HepG2 (cell line): Measurements from ENCODE around the gene NELFB. TPM values are rescaled to one million over a fixed set of nuclear protein-coding genes. Genes with fewer than 3 reads are reported as not detected.

Experiments used
- ATAC-seq: fragments of 200-7000 bp; cut with Tn5 transposase; 3 replicates; pipeline ENCODE4 v1.9.1; 2020; ENCODE audit warnings: mild to moderate bottlenecking, moderate library complexity
- BruUV-seq: library from RNA; stranded (reverse); fragments of 400-500 nt; replicated peaks from 2 replicates; lab custom pipeline; 2021; lab: Mats Ljungman, UMichigan
- CTCF ChIA-PET: fragments of 300-600 bp; formaldehyde crosslinking; extraction: SDS; loops from one replicate; lab custom pipeline; 2021; ENCODE audit warnings: low total read pairs, inconsistent platforms, low intra/inter-chr PET ratio; lab: Yijun Ruan, JAX
- POLR2A ChIA-PET: fragments of 350-600 bp; sonication (Branson Sonifier 250); formaldehyde crosslinking; loops from one replicate; lab custom pipeline; 2020; ENCODE audit warnings: antibody characterized with exemption, inconsistent platforms; lab: Yijun Ruan, JAX
- DNase-seq: peaks from one replicate; pipeline ENCODE4 v3.0.0-alpha.2; 2015; ENCODE audit warnings: low spot score
- FAIRE-seq: peaks from 3 replicates; lab custom pipeline; 2011; peaks lifted over from hg19 to GRCh38; lab: Jason Lieb, UNC
- H2AFZ ChIP-seq: one replicate; pipeline ENCODE4 v1.6.1; 2011; ENCODE audit warnings: low read length, inconsistent platforms
- H3K27ac ChIP-seq: fragments of 300-600 bp; 3 replicates; pipeline ENCODE4 v1.8.0; 2011; ENCODE audit warnings: mixed run types, mild to moderate bottlenecking, mixed read lengths, low read length, inconsistent platforms; ENCODE audit not compliant: insufficient read depth; ENCODE audit errors: extremely low read length
- H3K27me3 ChIP-seq, 2 experiments: fragments of 200-600 bp in 1 of 2; 2 replicates in 1 of 2; 3 replicates in 1 of 2; pipeline versions ENCODE4 v1.6.0 to v1.8.0; 2011; ENCODE audit warnings: low read length in 2 of 2, mild to moderate bottlenecking in 2 of 2, moderate library complexity in 2 of 2, inconsistent platforms in 1 of 2; ENCODE audit not compliant: insufficient read depth in 2 of 2, control insufficient read depth in 1 of 2
- H3K36me3 ChIP-seq, 2 experiments: fragments of 200-600 bp in 1 of 2; replicated peaks in 1 of 2; 2 replicates in 1 of 2; 3 replicates in 1 of 2; pipeline versions ENCODE4 v1.5.1 to v1.8.0; 2011; ENCODE audit warnings: low read length in 2 of 2, inconsistent platforms in 1 of 2; ENCODE audit not compliant: insufficient read depth in 2 of 2, control insufficient read depth in 1 of 2
- H3K4me1 ChIP-seq: 2 replicates; pipeline ENCODE4 v1.5.1; 2012; ENCODE audit warnings: low read length, inconsistent platforms; ENCODE audit not compliant: insufficient read depth
- H3K4me2 ChIP-seq: 2 replicates; pipeline ENCODE4 v1.6.0; 2011; ENCODE audit warnings: low read depth, low read length, inconsistent platforms
- H3K4me3 ChIP-seq, 3 experiments: fragments of 200-600 bp in 1 of 3; sonication (generic), shearing (Covaris generic) in 1 of 3; replicated peaks in 1 of 3; 2 replicates each; pipeline ENCODE4 v1.5.1; 2011 to 2016; ENCODE audit warnings: low read length in 3 of 3, inconsistent platforms in 2 of 3, low read depth in 2 of 3, mild to moderate bottlenecking in 2 of 3, control low read depth in 1 of 3, mixed read lengths in 1 of 3; ENCODE audit not compliant: insufficient read depth in 1 of 3
- H3K79me2 ChIP-seq: one replicate; pipeline ENCODE4 v1.6.1; 2011; ENCODE audit warnings: low read length, inconsistent platforms; ENCODE audit not compliant: insufficient read depth
- H3K9ac ChIP-seq: 2 replicates; pipeline ENCODE4 v1.6.0; 2011; ENCODE audit warnings: mild to moderate bottlenecking, low read depth, low read length, inconsistent platforms; ENCODE audit not compliant: insufficient read depth
- H3K9me3 ChIP-seq: 2 replicates; pipeline ENCODE4 v1.5.1; 2012; ENCODE audit warnings: mild to moderate bottlenecking, low read length
- H4K20me1 ChIP-seq: 2 replicates; pipeline ENCODE4 v1.6.0; 2011; ENCODE audit warnings: inconsistent platforms, mild to moderate bottlenecking, low read length, moderate library complexity; ENCODE audit not compliant: insufficient read depth
- ARNTL ChIP-seq: sonication (generic); formaldehyde crosslinking; IDR thresholded peaks from 2 replicates; pipeline ENCODE4 v1.4.0; 2020; ENCODE audit warnings: mild to moderate bottlenecking, missing genetic modification reagents
- EEA1 ChIP-seq: sonication (generic); formaldehyde crosslinking; IDR thresholded peaks from 2 replicates; pipeline ENCODE4 v1.5.1; 2020; ENCODE audit warnings: mild to moderate bottlenecking, missing genetic modification reagents, borderline replicate concordance
- KAT7 ChIP-seq: IDR thresholded peaks from 2 replicates; pipeline ENCODE4 v1.6.1; 2018; ENCODE audit warnings: borderline replicate concordance, missing compliant biosample characterization
- KLF11 ChIP-seq: IDR thresholded peaks from 2 replicates; pipeline ENCODE4 v1.6.1; 2016; ENCODE audit warnings: missing compliant biosample characterization
- NFYC ChIP-seq: IDR thresholded peaks from 2 replicates; pipeline ENCODE4 v1.6.1; 2016; ENCODE audit warnings: missing genetic modification reagents, missing compliant biosample characterization
- POLR2A ChIP-seq, 2 experiments: IDR thresholded peaks; 2 replicates each; pipeline ENCODE4 v1.6.1; 2011; ENCODE audit warnings: low read depth in 2 of 2, low read length in 2 of 2, mild to moderate bottlenecking in 1 of 2, moderate library complexity in 1 of 2; ENCODE audit not compliant: insufficient read depth in 1 of 2
- SETDB1 ChIP-seq: sonication (generic); formaldehyde crosslinking; IDR thresholded peaks from 2 replicates; pipeline ENCODE4 v1.5.1; 2020; ENCODE audit warnings: missing genetic modification reagents, mild to moderate bottlenecking, borderline replicate concordance
- SMAD3 ChIP-seq: sonication (generic); formaldehyde crosslinking; IDR thresholded peaks from 2 replicates; pipeline ENCODE4 v1.4.0; 2020; ENCODE audit warnings: missing genetic modification reagents
- SRSF9 ChIP-seq: fragments of 200-400 bp; formaldehyde crosslinking; IDR thresholded peaks from 2 replicates; pipeline ENCODE4 v1.6.1; 2018; ENCODE audit warnings: borderline replicate concordance, mild to moderate bottlenecking, low read depth, low read length; ENCODE audit not compliant: insufficient read depth, poor library complexity, severe bottlenecking
- TFE3 ChIP-seq: IDR thresholded peaks from 2 replicates; pipeline ENCODE4 v1.6.1; 2016
- THAP11 ChIP-seq: IDR thresholded peaks from 2 replicates; pipeline ENCODE4 v1.6.1; 2016; ENCODE audit warnings: missing biosample characterization, missing genetic modification reagents
- USF2 ChIP-seq, 2 experiments: sonication (generic) in 1 of 2; formaldehyde crosslinking in 1 of 2; IDR thresholded peaks; 2 replicates each; pipeline versions ENCODE4 v1.5.1 to v1.6.1; 2011 to 2020; ENCODE audit warnings: borderline replicate concordance in 1 of 2, low read depth in 1 of 2, low read length in 1 of 2, mild to moderate bottlenecking in 1 of 2, missing genetic modification reagents in 1 of 2, moderate library complexity in 1 of 2
- ZBTB34 ChIP-seq: sonication (generic); formaldehyde crosslinking; IDR thresholded peaks from 2 replicates; pipeline ENCODE4 v1.8.0; 2022; ENCODE audit warnings: mild to moderate bottlenecking, missing genetic modification reagents
- ZC3H13 ChIP-seq: sonication (generic); formaldehyde crosslinking; IDR thresholded peaks from 2 replicates; pipeline ENCODE4 v1.8.1; 2023; ENCODE audit warnings: mild to moderate bottlenecking, missing genetic modification reagents, moderate library complexity
- ZNF333 ChIP-seq: sonication (generic); formaldehyde crosslinking; IDR thresholded peaks from 2 replicates; pipeline ENCODE4 v1.4.0; 2020; ENCODE audit warnings: mild to moderate bottlenecking, missing genetic modification reagents, borderline replicate concordance
- ZNF570 ChIP-seq: sonication (generic); formaldehyde crosslinking; IDR thresholded peaks from 2 replicates; pipeline ENCODE4 v1.4.0; 2020; ENCODE audit warnings: mild to moderate bottlenecking, missing genetic modification reagents, borderline replicate concordance
- ZNF784 ChIP-seq: sonication (generic); formaldehyde crosslinking; IDR thresholded peaks from 2 replicates; pipeline ENCODE4 v1.5.1; 2020; ENCODE audit warnings: missing genetic modification reagents, mild to moderate bottlenecking, borderline replicate concordance
- WGBS: methylation state at CpG from one replicate; pipeline ENCODE4 v1.1.6; 2017; ENCODE audit warnings: low lambda C conversion rate; 5-methylcytosine and 5-hydroxymethylcytosine counted together
- in situ Hi-C: cut with HindIII; loops from 2 replicates; pipeline ENCODE4 v1.10.0; 2017; ENCODE audit warnings: low pct_unique_long_range_greater_than_20kb; ENCODE audit not compliant: extremely low pct_ligation_motif_present
- intact Hi-C: fragments of 100-400 bp; cut with micrococcal nuclease; formaldehyde crosslinking; loops from one replicate; pipeline ENCODE4 v1.10.0; 2022; ENCODE audit not compliant: unreplicated experiment
- polyA plus RNA-seq, 8 experiments: library from polyadenylated mRNA; depleted of rRNA in 3 of 8; stranded (reverse) in 7 of 8; unstranded in 1 of 8; fragments of >200 nt; fragmentation: Illumina TruSeq in 4 of 8; extraction: Trizol in 4 of 8; gene quantifications; 2 replicates each; pipeline versions ENCODE4 v1.2.1 to v1.2.3, GENCODE V29; 2011 to 2016; ENCODE audit warnings: low read depth in 4 of 8, missing spikeins in 1 of 8, mixed read lengths in 1 of 8; ENCODE audit not compliant: insufficient read depth in 1 of 8
- total RNA-seq, 5 experiments: library from RNA; depleted of rRNA; stranded (reverse); fragments of >200 nt; fragmentation: Illumina TruSeq; extraction: Trizol; gene quantifications; 2 replicates each; pipeline ENCODE4 v1.2.3, GENCODE V29; 2016; ENCODE audit warnings: low read depth in 1 of 5

NELFB gene
- total and polyA plus RNA-seq, 2 of the 13 experiments (the other 11 are each of a cell fraction or from before 2014, with no cell fraction given): 26.5 to 45.8 TPM

GRCh38 chr9:137228506-137228967 lies 26.6 kb upstream of the NELFB start:
- no peaks in the 10 kb centered on the region for H3K36me3 ChIP-seq
- POLR2A ChIA-PET: interaction anchor here (1.5 to 13.4 kb wide), 4 partner anchors 12 to 110 kb away, joined by 4 to 225 read pairs (median 12); partner anchors contain the start of genes ANAPC2, NDOR1, SSNA1 and TMEM203
- no TSS peak for BruUV-seq
- H3K9ac ChIP-seq: 0 out of 2 replicates have a peak overlapping the region, but pooled peaks have one; percentile 65
- in situ Hi-C loops (loop anchor here (5.0 kb wide), 2 partner anchors 41 to 116 kb away; partner anchors contain the start of genes ANAPC2, DPP7 and SSNA1), intact Hi-C loops (no loop called here)
- FAIRE-seq: no peak
- CTCF ChIA-PET: interaction anchor here (1.1 to 1.5 kb wide), 2 partner anchors 52 to 65 kb away, joined by 3 to 8 read pairs; no protein-coding TSS in a partner anchor
- WGBS: 9% methylated on average over 13 of the region's 29 CpGs
- no peak for DNase-seq
- no peaks in the 10 kb centered on the region for H4K20me1 ChIP-seq
- no peaks in the 10 kb centered on the region for H3K79me2 ChIP-seq
- peak; percentile 5 for ATAC-seq
- H3K4me3 ChIP-seq: peak overlapping the region; percentile 53 to 72 (median 62); a peak in 5 of 6 replicates
- no peak overlapping the region for H3K27ac ChIP-seq
- no peaks in the 10 kb centered on the region for H3K9me3 ChIP-seq
- peak overlapping the region; percentile 96 for H3K4me2 ChIP-seq
- peaks cover 77% of the 10 kb centered on the region for H3K4me1 ChIP-seq
- H3K27me3 ChIP-seq: no peaks in the 10 kb centered on the region
- H2AFZ ChIP-seq: no peak overlapping the region
- TF ChIP-seq TFE3 (CRISPR knock-in tag) (0 out of 2 replicates have a peak, but pooled peaks have one; percentile 13), ZNF333 (CRISPR knock-in tag) (peak; percentile 15; the same call in 1 of the 2 replicates), ZNF784 (CRISPR knock-in tag) (no peak), ARNTL (CRISPR knock-in tag) (no peak), NFYC (CRISPR knock-in tag) (peak; percentile 15; the same call in 1 of the 2 replicates), THAP11 (no peak), SMAD3 (CRISPR knock-in tag) (no peak), POLR2A (IDR thresholded peaks at IDR 0.05; ENCODE audit: insufficient read depth in 1 of 2, low read depth in 2 of 2, low read length in 2 of 2) (no peak), SETDB1 (no peak), KAT7 (CRISPR knock-in tag) (no peak), USF2 (IDR thresholded peaks at IDR 0.05; ENCODE audit: low read depth, low read length) (no peak), USF2 (CRISPR knock-in tag; IDR thresholded peaks at IDR 0.05; ENCODE audit: borderline replicate concordance) (no peak), SRSF9 (no peak), KLF11 (CRISPR knock-in tag) (no peak), ZNF570 (CRISPR knock-in tag) (no peak), ZBTB34 (CRISPR knock-in tag) (no peak), EEA1 (CRISPR knock-in tag) (no peak), ZC3H13 (CRISPR knock-in tag) (peak; percentile 13; the same call in 1 of the 2 replicates)
